Thyroid gland (tissue), 4 donors: ENCODE measurements around the gene GTF2H1. TPM values are rescaled to one million over a fixed set of nuclear protein-coding genes. Genes with fewer than 3 reads are reported as not detected.

Experiments
- DNase-seq, 2 donors: peaks; one replicate each; pipeline ENCODE4 v3.0.0-alpha.2; 2019
- H3K27ac ChIP-seq, 3 donors: fragments of 200-600 bp; sonication (generic); 1 replicate in 2 of 3; 2 replicates in 1 of 3; pipeline ENCODE4 v1.5.1; 2016 to 2019; ENCODE audit warnings: mild to moderate bottlenecking in 1 of 3, moderate library complexity in 1 of 3
- H3K27me3 ChIP-seq: fragments of 200-600 bp; sonication (generic); one replicate; pipeline ENCODE4 v1.5.1; 2019
- H3K36me3 ChIP-seq, 2 donors: fragments of 200-600 bp; sonication (generic); one replicate each; pipeline ENCODE4 v1.5.1; 2016 to 2019
- H3K4me1 ChIP-seq, 2 donors: fragments of 200-600 bp; sonication (generic); one replicate each; pipeline ENCODE4 v1.5.1; 2017 to 2019
- H3K4me3 ChIP-seq, 3 donors: fragments of 200-600 bp; sonication (generic); replicated peaks in 1 of 3; 1 replicate in 2 of 3; 2 replicates in 1 of 3; pipeline ENCODE4 v1.5.1; 2016; ENCODE audit warnings: mild to moderate bottlenecking in 1 of 3
- H3K9me3 ChIP-seq: fragments of 200-600 bp; sonication (generic); one replicate; pipeline ENCODE4 v1.5.1; 2017
- CTCF ChIP-seq, 6 experiments: fragments of 200-600 bp in 3 of 6; fragments of 450-650 bp in 3 of 6; sonication (generic) in 3 of 6; IDR thresholded peaks; one replicate each; pipeline ENCODE4 v1.5.1; 2016 to 2019; ENCODE audit warnings: antibody characterized with exemption in 6 of 6, mild to moderate bottlenecking in 2 of 6, inconsistent platforms in 1 of 6, moderate library complexity in 1 of 6
- POLR2A ChIP-seq, 2 donors: fragments of 450-650 bp; IDR thresholded peaks; one replicate each; pipeline ENCODE4 v1.6.1; 2017; ENCODE audit warnings: antibody characterized with exemption in 2 of 2, mild to moderate bottlenecking in 2 of 2, moderate library complexity in 1 of 2
- WGBS, 2 donors: methylation state at CpG; one replicate each; pipeline ENCODE4 v1.1.5; 2017; 5-methylcytosine and 5-hydroxymethylcytosine counted together
- intact Hi-C: fragments of 100-400 bp; cut with DNase I; formaldehyde crosslinking; loops from one replicate; pipeline ENCODE4 v1.15.1; 2023
- total RNA-seq, 4 donors: library from RNA; depleted of rRNA; stranded (reverse); fragments of >200 nt; gene quantifications; one replicate each; pipeline ENCODE4 v1.2.3, GENCODE V29; 2016

GTF2H1 gene
- total RNA-seq, 4 donors from 2014 or later, result 61.9 to 81.4 (median 72.4) TPM

- H3K27me3 ChIP-seq, result no peaks in the 10 kb centered on the region
- H3K27ac ChIP-seq, result no peak overlapping the region
- no peak overlapping the region for H3K4me3 ChIP-seq
- intact Hi-C loops, result no loop called here
- no peaks in the 10 kb centered on the region for H3K9me3 ChIP-seq
- no peaks in the 10 kb centered on the region for H3K4me1 ChIP-seq
- peaks cover 30 to 58% of the 10 kb centered on the region in 2 donors for H3K36me3 ChIP-seq
- no peak for DNase-seq
- no peak for TF ChIP-seq CTCF (IDR thresholded peaks at IDR 0.05)
- no peak for TF ChIP-seq POLR2A (IDR thresholded peaks at IDR 0.05)
- 97 to 100% methylated on average over 1 of the region's 1 CpG for WGBS, 2 donors
These were observed 36.5 kb upstream of the GTF2H1 start for GRCh38 chr11:18285841-18286240.

- no peak for DNase-seq
- Histone ChIP-seq H3K4me3 (no peak overlapping the region), H3K27ac (no peak overlapping the region), H3K27me3 (no peaks in the 10 kb centered on the region), H3K9me3 (no peaks in the 10 kb centered on the region), H3K4me1 (no peaks in the 10 kb centered on the region), H3K36me3 (peaks cover 43 to 62% of the 10 kb centered on the region in 2 donors)
- TF ChIP-seq CTCF (IDR thresholded peaks at IDR 0.05) (no peak), POLR2A (IDR thresholded peaks at IDR 0.05) (no peak)
- 93 to 99% methylated on average over 4 of the region's 4 CpGs for WGBS, 2 donors
- intact Hi-C loops, result no loop called here
These were observed 33.5 kb upstream of the GTF2H1 start for GRCh38 chr11:18288911-18289310.

GRCh38 chr11:18294862-18295261, 27.5 kb upstream of the GTF2H1 start:
- WGBS, 2 donors, result 95 to 96% methylated on average over 5 of the region's 5 CpGs
- no peaks in the 10 kb centered on the region for H3K27me3 ChIP-seq
- no peaks in the 10 kb centered on the region for H3K9me3 ChIP-seq
- H3K4me1 ChIP-seq, result no peaks in the 10 kb centered on the region
- DNase-seq, result no peak
- no peak overlapping the region for H3K4me3 ChIP-seq
- TF ChIP-seq POLR2A (IDR thresholded peaks at IDR 0.05) (no peak), CTCF (IDR thresholded peaks at IDR 0.05) (no peak)
- no peak overlapping the region for H3K27ac ChIP-seq
- intact Hi-C loops, result no loop called here
- peaks cover 48 to 56% of the 10 kb centered on the region in 2 donors for H3K36me3 ChIP-seq

DNA sequence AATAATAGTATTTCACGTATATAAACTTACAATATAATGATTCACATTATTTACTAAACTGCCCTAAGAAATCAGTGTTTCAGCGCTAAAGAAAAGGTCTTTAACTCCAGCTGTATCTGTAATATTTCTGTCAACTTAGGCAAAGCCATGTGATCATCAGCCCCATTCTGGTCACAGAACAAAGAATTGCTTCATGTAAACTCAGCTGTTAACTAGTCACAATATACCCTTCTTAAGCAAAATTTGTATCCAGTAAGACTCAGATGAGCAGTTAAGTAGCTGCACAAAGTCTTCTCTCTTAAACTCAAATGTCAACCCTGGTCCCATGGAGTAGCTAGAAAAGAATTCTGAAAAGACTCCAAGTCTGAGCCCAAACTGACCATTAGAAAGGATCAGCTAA, 27.1 kb upstream of the GTF2H1 start:
- WGBS, 2 donors, result 94 to 97% methylated on average over 2 of the region's 2 CpGs
- intact Hi-C loops, result no loop called here
- H3K4me1 ChIP-seq, result no peaks in the 10 kb centered on the region

GRCh38 chr11:18299721-18300120, 22.6 kb upstream of the GTF2H1 start:
- peaks cover 33 to 51% of the 10 kb centered on the region in 2 donors for H3K36me3 ChIP-seq
- intact Hi-C loops, result no loop called here
- no peaks in the 10 kb centered on the region for H3K9me3 ChIP-seq
- H3K4me3 ChIP-seq, result no peak overlapping the region
- no peak overlapping the region for H3K27ac ChIP-seq
- H3K4me1 ChIP-seq, result no peaks in the 10 kb centered on the region
- H3K27me3 ChIP-seq, result no peaks in the 10 kb centered on the region
- no peak for DNase-seq
- TF ChIP-seq POLR2A (IDR thresholded peaks at IDR 0.05), result no peak
- no peak for TF ChIP-seq CTCF (IDR thresholded peaks at IDR 0.05)

More for the DNA sequence above, 27.1 kb upstream of the GTF2H1 start:
- no peaks in the 10 kb centered on the region for H3K9me3 ChIP-seq
- H3K27me3 ChIP-seq, result no peaks in the 10 kb centered on the region
- H3K36me3 ChIP-seq, result peaks cover 53 to 59% of the 10 kb centered on the region in 2 donors
- TF ChIP-seq POLR2A (IDR thresholded peaks at IDR 0.05), result no peak
- no peak for TF ChIP-seq CTCF (IDR thresholded peaks at IDR 0.05)
- H3K27ac ChIP-seq, result no peak overlapping the region
- no peak overlapping the region for H3K4me3 ChIP-seq
- DNase-seq, result no peak
